ENCODE results near the gene NOTCH4. TPM values are rescaled to one million over a fixed set of nuclear protein-coding genes. Genes with fewer than 3 reads are reported as not detected.

The NOTCH4 gene
- total RNA-seq, 1 donor from 2014 or later = 2.4 TPM

DNA sequence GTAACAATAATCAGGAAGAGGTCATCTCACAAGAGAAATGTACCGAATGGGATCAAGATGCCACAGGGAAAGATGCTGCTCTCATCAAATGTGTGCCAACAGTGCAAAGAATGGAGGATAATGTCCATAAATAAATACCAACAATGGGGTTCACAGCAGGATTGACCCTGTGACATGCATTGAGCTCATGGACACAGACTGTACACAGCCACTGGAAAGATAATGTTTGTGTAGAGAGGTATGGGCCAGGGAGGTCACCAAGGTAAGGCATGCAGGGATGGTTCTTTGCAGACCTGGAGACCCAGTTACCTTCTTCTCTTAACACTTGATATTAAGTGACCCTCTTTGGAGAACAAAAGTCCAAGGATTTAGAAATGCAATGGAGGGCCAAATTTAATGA lies 49.5 kb downstream of the NOTCH4 start:
- no peak for DNase-seq (ENCODE audit: low read depth)
- peaks cover 2% of the 10 kb centered on the region for H3K36me3 ChIP-seq (ENCODE audit: control insufficient read depth, insufficient read depth, low read length)
- TF ChIP-seq, protein P1, sequence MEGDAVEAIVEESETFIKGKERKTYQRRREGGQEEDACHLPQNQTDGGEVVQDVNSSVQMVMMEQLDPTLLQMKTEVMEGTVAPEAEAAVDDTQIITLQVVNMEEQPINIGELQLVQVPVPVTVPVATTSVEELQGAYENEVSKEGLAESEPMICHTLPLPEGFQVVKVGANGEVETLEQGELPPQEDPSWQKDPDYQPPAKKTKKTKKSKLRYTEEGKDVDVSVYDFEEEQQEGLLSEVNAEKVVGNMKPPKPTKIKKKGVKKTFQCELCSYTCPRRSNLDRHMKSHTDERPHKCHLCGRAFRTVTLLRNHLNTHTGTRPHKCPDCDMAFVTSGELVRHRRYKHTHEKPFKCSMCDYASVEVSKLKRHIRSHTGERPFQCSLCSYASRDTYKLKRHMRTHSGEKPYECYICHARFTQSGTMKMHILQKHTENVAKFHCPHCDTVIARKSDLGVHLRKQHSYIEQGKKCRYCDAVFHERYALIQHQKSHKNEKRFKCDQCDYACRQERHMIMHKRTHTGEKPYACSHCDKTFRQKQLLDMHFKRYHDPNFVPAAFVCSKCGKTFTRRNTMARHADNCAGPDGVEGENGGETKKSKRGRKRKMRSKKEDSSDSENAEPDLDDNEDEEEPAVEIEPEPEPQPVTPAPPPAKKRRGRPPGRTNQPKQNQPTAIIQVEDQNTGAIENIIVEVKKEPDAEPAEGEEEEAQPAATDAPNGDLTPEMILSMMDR (IDR thresholded peaks at IDR 0.05; ENCODE audit: insufficient read depth, low read length, poor library complexity, severe bottlenecking) = no peak
- H3K27me3 ChIP-seq (ENCODE audit: control insufficient read depth, insufficient read depth, low read length) = no peaks in the 10 kb centered on the region
- no peak overlapping the region for H3K4me3 ChIP-seq (ENCODE audit: low read depth, low read length)

DNA sequence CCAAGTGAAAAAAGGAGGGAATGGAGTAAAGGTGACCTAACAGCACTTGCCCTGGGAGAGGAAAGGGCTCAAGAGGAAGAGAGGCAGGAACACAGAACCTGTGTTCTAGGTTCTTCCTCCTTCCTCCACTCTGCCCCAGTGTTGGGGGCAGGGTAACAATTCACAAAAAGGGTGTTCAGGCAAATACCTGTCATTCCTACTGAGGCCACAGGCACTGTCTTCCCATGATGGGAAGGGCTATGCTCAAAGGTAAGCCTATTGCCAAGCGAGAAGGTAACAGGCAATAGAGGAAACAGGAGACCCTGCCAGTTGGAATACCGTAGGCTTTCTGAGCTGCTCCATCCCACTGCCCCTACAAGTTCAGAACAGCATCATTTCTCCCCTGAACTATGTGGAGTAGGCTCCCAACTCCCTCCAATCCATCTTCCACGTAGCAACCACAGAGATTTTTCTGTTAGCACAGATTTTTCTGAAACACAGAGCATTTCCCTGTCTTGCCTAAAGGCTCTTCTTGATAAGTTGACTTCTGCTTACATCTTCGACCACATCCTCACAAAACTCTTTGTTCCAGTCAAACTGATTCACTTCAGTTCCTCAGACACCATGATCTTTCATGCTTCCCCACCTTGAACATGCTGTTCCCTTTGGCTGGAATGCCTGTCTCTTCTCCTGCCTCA lies 50.7 kb downstream of the NOTCH4 start:
- no peak for DNase-seq (ENCODE audit: low read depth)
- TF ChIP-seq, protein P1 (IDR thresholded peaks at IDR 0.05; ENCODE audit: insufficient read depth, low read length, poor library complexity, severe bottlenecking) = no peak
- Histone ChIP-seq H3K36me3 (ENCODE audit: control insufficient read depth, insufficient read depth, low read length) (peaks cover 2% of the 10 kb centered on the region), H3K27me3 (ENCODE audit: control insufficient read depth, insufficient read depth, low read length) (no peaks in the 10 kb centered on the region), H3K4me3 (ENCODE audit: low read depth, low read length) (no peak overlapping the region)

DNA sequence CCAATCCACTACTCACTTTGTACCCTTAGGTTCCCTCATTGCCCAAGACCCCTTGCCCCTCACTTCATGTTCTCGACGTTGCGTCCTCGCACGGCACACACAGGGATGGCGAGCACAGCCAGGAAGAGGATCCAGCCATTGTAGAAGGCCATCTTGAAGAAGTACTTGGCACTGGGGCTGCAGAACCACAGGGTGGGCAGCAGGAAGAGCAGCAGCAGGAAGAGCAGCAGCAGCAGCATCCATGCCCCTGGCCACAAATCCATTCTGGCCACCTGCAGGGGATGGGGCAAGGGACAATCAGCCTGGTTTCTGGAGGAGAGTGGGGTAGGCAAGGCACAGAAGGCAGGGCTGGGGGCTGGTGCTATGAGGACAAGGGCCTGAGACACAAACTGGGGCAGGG lies 52.6 kb downstream of the NOTCH4 start:
- H3K4me3 ChIP-seq (ENCODE audit: low read depth, low read length) = no peak overlapping the region
- TF ChIP-seq, protein P1 (IDR thresholded peaks at IDR 0.05; ENCODE audit: insufficient read depth, low read length, poor library complexity, severe bottlenecking) = no peak
- no peaks in the 10 kb centered on the region for H3K27me3 ChIP-seq (ENCODE audit: control insufficient read depth, insufficient read depth, low read length)
- no peak for DNase-seq (ENCODE audit: low read depth)
- H3K36me3 ChIP-seq (ENCODE audit: control insufficient read depth, insufficient read depth, low read length) = peaks cover 4% of the 10 kb centered on the region

DNA sequence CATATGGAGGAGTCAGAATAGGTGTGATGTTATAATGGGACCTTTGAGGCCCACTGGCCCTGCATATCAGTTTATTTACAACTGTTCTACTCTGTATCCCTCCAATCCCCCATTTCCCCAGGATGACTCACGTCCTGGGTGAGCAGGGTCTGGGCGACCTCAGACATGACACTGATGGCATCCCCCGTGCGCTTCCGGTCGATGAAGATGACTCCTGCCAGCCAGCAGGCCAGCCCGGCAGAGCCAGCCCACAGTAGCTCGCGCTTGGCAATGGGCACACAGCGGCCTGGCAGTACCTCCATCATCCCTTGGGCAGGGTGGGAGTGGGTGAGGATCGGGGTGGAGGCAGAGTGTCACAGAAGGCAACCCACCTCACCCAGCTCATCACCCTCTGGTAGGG lies 53.6 kb downstream of the NOTCH4 start:
- Histone ChIP-seq H3K4me3 (ENCODE audit: low read depth, low read length) (no peak overlapping the region), H3K36me3 (ENCODE audit: control insufficient read depth, insufficient read depth, low read length) (peaks cover 4% of the 10 kb centered on the region), H3K27me3 (ENCODE audit: control insufficient read depth, insufficient read depth, low read length) (no peaks in the 10 kb centered on the region)
- DNase-seq (ENCODE audit: low read depth) = no peak
- TF ChIP-seq, protein P1 (IDR thresholded peaks at IDR 0.05; ENCODE audit: insufficient read depth, low read length, poor library complexity, severe bottlenecking) = no peak

DNA sequence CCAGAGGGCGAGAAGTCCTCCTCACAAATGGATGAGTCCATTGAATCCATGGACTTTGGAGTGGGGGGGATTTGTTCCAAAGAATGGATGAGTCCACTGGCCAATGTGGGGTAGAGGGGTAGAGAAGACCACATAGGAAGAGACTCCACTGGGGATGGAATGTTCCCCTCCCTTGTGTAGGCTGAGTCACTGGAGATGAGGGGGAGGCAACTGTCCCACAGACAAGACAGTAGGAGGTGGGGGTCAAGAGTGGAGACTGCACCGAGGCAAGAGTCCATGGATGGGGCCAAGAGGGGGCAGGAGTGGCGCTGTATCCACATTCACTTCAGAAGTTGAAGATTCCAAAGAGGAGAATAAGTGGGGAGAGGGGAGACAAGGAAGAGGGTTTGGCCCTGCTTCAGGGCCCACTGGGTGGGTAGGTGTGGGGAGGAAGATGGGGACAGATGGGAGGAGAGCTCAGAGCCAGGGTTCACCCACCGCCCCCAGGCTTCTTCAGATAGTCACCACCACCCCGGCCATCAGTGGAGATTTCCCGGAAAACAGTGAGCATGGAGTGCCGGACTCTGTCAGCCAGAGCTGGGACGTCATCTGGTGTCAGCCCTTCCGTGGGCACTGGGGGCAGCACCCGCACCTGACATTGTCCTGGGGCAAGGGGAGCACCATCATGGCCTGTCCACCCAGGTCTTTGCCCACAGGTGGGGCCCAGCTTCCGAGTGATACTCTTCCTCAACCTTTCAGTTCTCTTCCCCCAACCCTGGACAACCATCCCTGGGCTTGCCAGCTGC lies 54.9 kb downstream of the NOTCH4 start:
- H3K36me3 ChIP-seq (ENCODE audit: control insufficient read depth, insufficient read depth, low read length) = peaks cover 4% of the 10 kb centered on the region
- DNase-seq (ENCODE audit: low read depth) = no peak
- no peak overlapping the region for H3K4me3 ChIP-seq (ENCODE audit: low read depth, low read length)
- no peaks in the 10 kb centered on the region for H3K27me3 ChIP-seq (ENCODE audit: control insufficient read depth, insufficient read depth, low read length)
- TF ChIP-seq, protein P1 (IDR thresholded peaks at IDR 0.05; ENCODE audit: insufficient read depth, low read length, poor library complexity, severe bottlenecking) = no peak

Measured in kidney epithelial cell (primary cell).